HT-29 (cell line): ENCODE data around the gene KNTC1. TPM values are rescaled to one million over a fixed set of nuclear protein-coding genes. Genes with fewer than 3 reads are reported as not detected.
"Not testable (repeated sequence)": the region's sequence is repeated elsewhere in the genome, so short reads cannot be mapped to it uniquely, and the experiment has no call there.

Source experiments
- DNase-seq: peaks from one replicate; pipeline ENCODE4 v3.0.0-alpha.2; 2015; ENCODE audit warnings: low spot score
- small RNA-seq: library from RNA; depleted of rRNA; stranded (forward); fragments of <200 nt; gene quantifications from one replicate; pipeline ENCODE3, GENCODE V24; 2014
- total RNA-seq: library from RNA; depleted of rRNA; stranded (reverse); fragments of >200 nt; shearing (Covaris generic); gene quantifications from 2 replicates; pipeline ENCODE4 v1.2.3, GENCODE V29; 2014; rRNA removed

KNTC1 gene
- total RNA-seq, 1 experiment from 2014 or later: 38.8 TPM

DNA sequence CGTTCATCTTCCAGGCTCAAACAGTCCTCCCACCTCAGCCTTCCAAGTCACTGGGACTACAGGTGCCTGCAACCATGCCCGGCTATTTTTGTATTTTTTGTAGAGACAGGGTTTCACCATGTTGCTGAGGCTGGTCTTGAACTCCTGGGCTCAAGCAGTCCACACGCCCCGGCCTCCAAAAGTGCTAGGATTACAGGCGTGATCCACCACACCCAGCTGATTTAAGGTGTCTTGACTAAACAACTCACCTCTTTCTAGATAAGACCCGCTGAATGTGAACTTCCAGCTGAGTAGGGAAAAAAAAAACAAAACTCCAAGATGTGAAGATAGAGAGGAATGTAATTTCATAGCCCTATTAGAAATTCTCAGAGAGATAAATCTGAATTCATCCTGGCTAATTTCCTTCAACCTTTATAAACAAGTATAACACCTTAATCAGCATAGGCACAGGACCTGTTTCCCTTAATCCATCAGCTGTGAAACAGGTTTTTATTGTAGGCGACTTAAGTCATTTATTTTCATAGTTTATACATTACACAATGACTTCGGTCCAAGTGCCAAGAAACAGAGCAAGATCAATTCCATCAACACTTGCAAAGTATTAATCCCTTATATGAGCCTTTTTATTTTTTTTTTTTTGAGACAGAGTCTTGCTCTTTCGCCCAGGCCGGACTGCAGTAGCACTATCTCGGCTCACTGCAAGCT lies 124.6 kb downstream of the KNTC1 start:
- DNase-seq: no peak

DNA sequence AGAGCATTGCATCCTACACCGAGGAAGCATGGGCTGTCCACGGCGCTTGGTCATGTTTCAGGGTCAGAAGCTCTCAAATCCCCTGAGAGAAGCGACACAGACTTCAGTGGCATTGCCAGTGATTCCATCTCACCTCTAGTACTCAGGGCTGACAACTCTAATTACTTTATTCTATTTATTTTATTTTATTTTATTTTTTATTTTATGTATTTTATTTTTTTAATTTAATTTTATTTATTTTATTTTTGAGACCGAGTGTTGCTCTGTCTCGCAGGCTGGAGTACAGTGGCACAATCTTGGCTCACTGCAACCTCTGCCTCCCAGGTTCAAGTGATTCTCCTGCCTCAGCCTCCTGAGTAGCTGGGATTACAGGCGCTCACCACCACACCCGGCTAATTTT lies 126.2 kb downstream of the KNTC1 start:
- not testable (repeated sequence) for DNase-seq

- DNase-seq: no peak
These were observed 129.2 kb downstream of the KNTC1 start for GRCh38 chr12:122656298-122656697.

DNA sequence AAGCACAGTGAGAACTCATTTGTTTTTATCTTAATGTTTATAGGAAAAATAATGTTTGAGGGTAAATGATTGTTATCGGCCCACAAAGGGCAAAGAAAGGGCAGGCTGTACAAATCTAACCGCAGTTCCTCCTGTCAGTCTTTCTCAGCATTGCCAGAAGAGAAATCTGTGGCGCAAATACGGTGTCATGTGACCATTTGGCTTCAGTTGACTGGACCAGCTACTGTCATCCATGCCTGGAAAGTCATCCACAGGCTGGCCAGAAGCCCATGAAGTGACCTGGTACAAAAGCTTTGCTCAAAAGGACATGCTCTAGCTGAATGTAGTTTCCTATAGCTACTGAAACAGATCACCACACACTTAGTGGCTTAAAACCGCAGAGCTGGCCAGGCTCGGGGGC lies 132.5 kb downstream of the KNTC1 start:
- peak; percentile 20 for DNase-seq

DNA sequence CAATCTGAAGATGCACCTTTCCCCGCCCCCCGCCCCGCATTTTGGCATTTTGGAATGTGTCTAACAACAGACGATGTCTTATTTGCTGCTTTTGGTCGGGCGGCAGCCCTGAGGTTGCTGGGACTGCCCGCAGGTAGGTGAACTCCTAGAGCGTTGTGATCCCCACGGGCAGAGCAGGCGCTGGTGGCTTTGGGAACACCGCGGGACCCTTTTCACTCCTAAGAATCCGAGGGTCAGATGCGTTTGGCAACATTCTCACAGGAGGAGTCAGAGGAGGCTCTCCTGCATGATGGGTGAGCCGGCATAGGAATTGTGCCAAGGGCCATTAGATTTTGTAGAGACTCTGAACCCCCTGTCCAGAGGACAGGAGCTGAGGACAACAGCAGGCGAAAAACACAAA lies 134.2 kb downstream of the KNTC1 start:
- no peak for DNase-seq

GRCh38 chr12:122661938-122662337 lies 134.9 kb downstream of the KNTC1 start:
- no peak for DNase-seq

GRCh38 chr12:122665349-122665748 lies 138.3 kb downstream of the KNTC1 start:
- DNase-seq: no peak

DNA sequence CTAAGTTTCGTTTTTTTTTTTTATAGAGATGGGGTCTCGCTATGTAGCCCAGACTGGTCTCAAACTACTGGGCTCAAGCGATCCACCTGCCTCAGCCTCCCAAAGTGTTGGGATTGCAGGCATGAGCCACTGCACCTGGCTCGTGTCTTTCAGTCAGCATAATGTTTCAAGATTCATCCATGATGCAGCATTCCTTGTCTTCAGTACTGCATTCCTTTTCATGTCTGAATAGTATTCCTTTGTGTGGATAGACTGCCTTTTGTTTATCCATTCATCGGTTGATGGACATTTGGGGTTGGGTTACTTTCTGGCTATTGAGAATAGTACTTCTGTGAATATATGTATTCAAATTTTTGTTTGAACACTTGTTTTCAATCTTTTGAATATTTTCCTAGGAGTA lies 138.7 kb downstream of the KNTC1 start:
- DNase-seq: no peak

- DNase-seq: no peak
These were observed 141.2 kb downstream of the KNTC1 start for GRCh38 chr12:122668268-122668667.

GRCh38 chr12:122669397-122670070 lies 142.5 kb downstream of the KNTC1 start:
- DNase-seq: peak; percentile 52

DNA sequence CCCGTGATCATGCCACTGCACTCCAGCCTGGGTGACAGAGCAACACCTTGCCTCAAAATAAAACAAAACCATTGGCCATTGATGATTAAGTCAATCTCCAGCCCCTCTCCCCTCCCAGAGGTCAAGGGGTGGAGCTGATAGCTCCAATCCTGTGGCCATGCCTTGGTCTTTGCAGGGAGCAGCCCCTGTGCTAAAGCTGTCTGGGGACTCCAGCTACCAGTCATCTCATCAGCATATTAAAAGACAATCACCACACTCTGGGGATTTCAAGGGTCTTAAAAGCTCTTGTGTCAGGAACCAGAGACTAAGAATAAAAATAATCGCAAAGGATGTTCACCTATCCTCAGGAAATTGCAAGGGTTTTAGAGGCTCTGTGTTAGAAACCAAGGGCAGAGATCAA lies 145.5 kb downstream of the KNTC1 start:
- DNase-seq: no peak

Small RNA genes within 50 kb of the gene (small RNA-seq; reads per million reads assigned to genes)
- gene AC026333.1 (not detected), gene RF00411 (not detected)

Other genes starting within 250 kb of the KNTC1 start
- 23.3 and 26.6 TPM in 2 replicates for gene CLIP1, start 104.6 kb upstream of the KNTC1 start, total RNA-seq
- 12.8 and 15.7 TPM in 2 replicates for gene ZCCHC8, start 26.3 kb upstream of the KNTC1 start, total RNA-seq
- gene RSRC2, start 313 bp upstream of the KNTC1 start, total RNA-seq: 42.1 and 48.0 TPM in 2 replicates
- 0.56 and 1.1 TPM in 2 replicates for gene HCAR2, start 176.1 kb downstream of the KNTC1 start, total RNA-seq
- gene HCAR3, start 189.6 kb downstream of the KNTC1 start, total RNA-seq: 0.73 and 1.3 TPM in 2 replicates
- gene HCAR1, start 203.6 kb downstream of the KNTC1 start, total RNA-seq: 31.8 and 38.4 TPM in 2 replicates
- gene DENR, start 225.6 kb downstream of the KNTC1 start, total RNA-seq: 30.8 and 31.4 TPM in 2 replicates
- gene CCDC62, start 247.3 kb downstream of the KNTC1 start, total RNA-seq: 0.05 TPM in 1 of 2 replicates, not detected in the other